H9 (cell line): ENCODE data around the gene LMF1. TPM values are rescaled to one million over a fixed set of nuclear protein-coding genes. Genes with fewer than 3 reads are reported as not detected.

ENCODE experiments used
- DNase-seq: peaks from one replicate; pipeline ENCODE4 v3.0.0-alpha.2; 2017
- H2AFZ ChIP-seq: one replicate; pipeline ENCODE4 v1.6.1; 2013; ENCODE audit warnings: mild to moderate bottlenecking, low read length, control low read depth, moderate library complexity
- H2AK5ac ChIP-seq: 2 replicates; pipeline ENCODE4 v1.6.1; 2013; ENCODE audit warnings: low read length, control low read depth, mixed read lengths; ENCODE audit not compliant: insufficient read length
- H2BK120ac ChIP-seq: one replicate; pipeline ENCODE4 v1.6.1; 2013; ENCODE audit warnings: low read depth, mild to moderate bottlenecking, low read length, control low read depth, inconsistent platforms; ENCODE audit not compliant: poor library complexity, severe bottlenecking
- H2BK12ac ChIP-seq: 2 replicates; pipeline ENCODE4 v1.6.1; 2013; ENCODE audit warnings: low read length, control low read depth, mixed read lengths, low read depth; ENCODE audit not compliant: insufficient read length
- H2BK15ac ChIP-seq: 2 replicates; pipeline ENCODE4 v1.6.1; 2013; ENCODE audit warnings: low read depth, low read length, control low read depth
- H2BK20ac ChIP-seq: one replicate; pipeline ENCODE4 v1.6.1; 2013; ENCODE audit warnings: low read depth, mild to moderate bottlenecking, low read length, control low read depth, inconsistent platforms; ENCODE audit not compliant: poor library complexity, severe bottlenecking
- H2BK5ac ChIP-seq: 2 replicates; pipeline ENCODE4 v1.6.1; 2013; ENCODE audit warnings: low read length, control low read depth, mixed read lengths; ENCODE audit not compliant: insufficient read length
- H3K14ac ChIP-seq: 2 replicates; pipeline ENCODE4 v1.6.1; 2013; ENCODE audit warnings: low read length, control low read depth; ENCODE audit not compliant: insufficient read depth
- H3K18ac ChIP-seq: 2 replicates; pipeline ENCODE4 v1.6.1; 2013; ENCODE audit warnings: low read depth, mild to moderate bottlenecking, mixed read lengths, low read length, control low read depth; ENCODE audit not compliant: insufficient read length
- H3K23ac ChIP-seq: 2 replicates; pipeline ENCODE4 v1.6.1; 2013; ENCODE audit warnings: low read length, control low read depth, mixed read lengths, low read depth; ENCODE audit not compliant: insufficient read length
- H3K23me2 ChIP-seq: 2 replicates; pipeline ENCODE4 v1.6.1; 2013; ENCODE audit warnings: low read depth, mild to moderate bottlenecking, mixed read lengths, low read length, control low read depth; ENCODE audit not compliant: insufficient read length, poor library complexity, severe bottlenecking
- H3K27ac ChIP-seq: 2 replicates; pipeline ENCODE4 v1.5.1; 2013; ENCODE audit warnings: low read length, control low read depth, mixed read lengths, low read depth; ENCODE audit not compliant: insufficient read length
- H3K27me3 ChIP-seq: 2 replicates; pipeline ENCODE4 v1.6.1; 2013; ENCODE audit warnings: low read length, control low read depth, inconsistent platforms; ENCODE audit not compliant: insufficient read depth
- H3K4ac ChIP-seq: 2 replicates; pipeline ENCODE4 v1.6.1; 2013; ENCODE audit warnings: low read depth, mild to moderate bottlenecking, control low read depth, inconsistent platforms, low read length, moderate library complexity
- H3K4me1 ChIP-seq: 2 replicates; pipeline ENCODE4 v1.6.1; 2013; ENCODE audit warnings: low read length, control low read depth, inconsistent platforms; ENCODE audit not compliant: insufficient read depth
- H3K4me2 ChIP-seq: 2 replicates; pipeline ENCODE4 v1.6.1; 2013; ENCODE audit warnings: low read length, control low read depth, mixed read lengths; ENCODE audit not compliant: insufficient read length, insufficient read depth
- H3K56ac ChIP-seq: 2 replicates; pipeline ENCODE4 v1.6.1; 2013; ENCODE audit warnings: low read depth, mild to moderate bottlenecking, mixed read lengths, low read length, control low read depth; ENCODE audit not compliant: insufficient read length
- H3K79me1 ChIP-seq: 2 replicates; pipeline ENCODE4 v1.6.1; 2013; ENCODE audit warnings: low read depth, mild to moderate bottlenecking, moderate library complexity, low read length, control low read depth, inconsistent platforms; ENCODE audit not compliant: insufficient read depth, poor library complexity, severe bottlenecking
- H3K79me2 ChIP-seq: 2 replicates; pipeline ENCODE4 v1.6.1; 2013; ENCODE audit warnings: low read length, control low read depth, inconsistent platforms; ENCODE audit not compliant: insufficient read depth
- H3K9ac ChIP-seq: 2 replicates; pipeline ENCODE4 v1.6.1; 2013; ENCODE audit warnings: low read length, control low read depth, mixed read lengths; ENCODE audit not compliant: insufficient read length; ENCODE audit errors: extremely low read depth
- H3K9me3 ChIP-seq: one replicate; pipeline ENCODE4 v1.6.1; 2013; ENCODE audit warnings: low read depth, low read length, inconsistent platforms; ENCODE audit not compliant: control insufficient read depth
- H3T11ph ChIP-seq: one replicate; pipeline ENCODE4 v1.6.1; 2013; ENCODE audit warnings: mild to moderate bottlenecking, low read length, control low read depth, inconsistent platforms
- H4K20me1 ChIP-seq: one replicate; pipeline ENCODE4 v1.6.1; 2013; ENCODE audit not compliant: control insufficient read depth, insufficient read length, insufficient read depth
- H4K5ac ChIP-seq: 2 replicates; pipeline ENCODE4 v1.6.1; 2013; ENCODE audit warnings: low read depth, mild to moderate bottlenecking, mixed read lengths, low read length, control low read depth; ENCODE audit not compliant: insufficient read length
- H4K8ac ChIP-seq: replicated peaks from 2 replicates; pipeline ENCODE4 v1.6.1; 2013; ENCODE audit warnings: low read length, control low read depth, mixed read lengths, low read depth; ENCODE audit not compliant: insufficient read length
- H4K91ac ChIP-seq: 2 replicates; pipeline ENCODE4 v1.6.1; 2013; ENCODE audit warnings: low read depth, mild to moderate bottlenecking, moderate library complexity, mixed read lengths, low read length, control low read depth; ENCODE audit not compliant: insufficient read length
- H3K27ac Mint-ChIP-seq, 3 experiments: 2 replicates in 2 of 3; 3 replicates in 1 of 3; pipeline ENCODE4 v1.8.0; 2020 to 2021; ENCODE audit warnings: mixed read lengths in 3 of 3, mild to moderate bottlenecking in 1 of 3, moderate library complexity in 1 of 3
- H3K27me3 Mint-ChIP-seq: 2 replicates; pipeline ENCODE4 v1.8.0; 2021; ENCODE audit warnings: low read depth, mild to moderate bottlenecking, moderate library complexity, mixed read lengths
- H3K36me3 Mint-ChIP-seq, 3 experiments: 2 replicates in 2 of 3; 3 replicates in 1 of 3; pipeline ENCODE4 v1.8.0; 2020 to 2021; ENCODE audit warnings: low read depth in 3 of 3, mixed read lengths in 3 of 3; ENCODE audit not compliant: insufficient read depth in 1 of 3
- H3K4me1 Mint-ChIP-seq, 2 experiments: 2 replicates each; pipeline ENCODE4 v1.8.0; 2020; ENCODE audit warnings: mixed read lengths in 2 of 2
- H3K4me3 Mint-ChIP-seq, 2 experiments: 2 replicates in 1 of 2; 3 replicates in 1 of 2; pipeline ENCODE4 v1.8.0; 2020 to 2021; ENCODE audit warnings: mild to moderate bottlenecking in 2 of 2, mixed read lengths in 2 of 2, moderate library complexity in 1 of 2
- H3K9me3 Mint-ChIP-seq, 2 experiments: 2 replicates in 1 of 2; 3 replicates in 1 of 2; pipeline ENCODE4 v1.8.0; 2020; ENCODE audit warnings: mild to moderate bottlenecking in 2 of 2, mixed read lengths in 2 of 2, moderate library complexity in 1 of 2
- CTCF ChIP-seq: fragments of 200-600 bp; sonication (generic); conservative IDR thresholded peaks from 3 replicates; pipeline ENCODE4 v1.8.0; 2021; ENCODE audit warnings: antibody characterized with exemption, mild to moderate bottlenecking
- WGBS: extraction: QIAGEN DNeasy Blood & Tissue Kit; methylation state at CpG from one replicate; pipeline ENCODE4 v1.1.7; 2013; ENCODE audit warnings: missing lambda C conversion rate, low lambda C conversion rate, mixed read lengths; ENCODE audit not compliant: insufficient read length; ENCODE audit errors: extremely low coverage; 5-methylcytosine and 5-hydroxymethylcytosine counted together
- total RNA-seq: library from RNA; stranded (reverse); gene quantifications from 2 replicates; pipeline ENCODE4 v1.2.1, GENCODE V29; 2021

LMF1 gene
- total RNA-seq, 1 experiment from 2014 or later = 7.1 TPM

GRCh38 chr16:943971-944370 is 26.8 kb downstream of the LMF1 start:
- H3K4me1 Mint-ChIP-seq = no peaks in the 10 kb centered on the region
- no peak overlapping the region for H3K27ac ChIP-seq
- peaks cover 12 to 24% (median 17%) of the 10 kb centered on the region in 3 experiments; a peak in 5 of 7 replicates for H3K36me3 Mint-ChIP-seq

More at GRCh38 chr16:943971-944370, 26.8 kb downstream of the LMF1 start:
- H3K4me2 ChIP-seq = no peak overlapping the region
- no peak overlapping the region for H2BK20ac ChIP-seq
- no peak overlapping the region for H2BK120ac ChIP-seq
- no peaks in the 10 kb centered on the region for H3K79me2 ChIP-seq
- no peak overlapping the region for H2AFZ ChIP-seq
- Mint-ChIP-seq H3K9me3 (peaks cover 24 to 28% of the 10 kb centered on the region in 2 experiments), H3K27ac (no peak overlapping the region), H3K27me3 (peaks cover 3% of the 10 kb centered on the region; the same call in 1 of the 2 replicates), H3K4me3 (no peak overlapping the region)
- H2BK5ac ChIP-seq = no peak overlapping the region
- H2BK15ac ChIP-seq = no peak overlapping the region
- H3K9ac ChIP-seq = no peak overlapping the region
- no peaks in the 10 kb centered on the region for H3K79me1 ChIP-seq
- H4K20me1 ChIP-seq = no peaks in the 10 kb centered on the region
- no peaks in the 10 kb centered on the region for H3K9me3 ChIP-seq
- no peak overlapping the region for H3K23ac ChIP-seq
- H4K91ac ChIP-seq = no peak overlapping the region
- no peaks in the 10 kb centered on the region for H3K27me3 ChIP-seq
- no peak overlapping the region for H3K14ac ChIP-seq
- TF ChIP-seq CTCF = no peak
- no CpG with 5 or more reads among the region's 5 CpGs for WGBS
- H3K4me1 ChIP-seq = no peaks in the 10 kb centered on the region
- H3T11ph ChIP-seq = no peak overlapping the region
- no peak overlapping the region for H2BK12ac ChIP-seq
- H3K18ac ChIP-seq = no peak overlapping the region
- H3K4ac ChIP-seq = no peak overlapping the region
- no peak overlapping the region for H4K8ac ChIP-seq
- DNase-seq = no peak
- H3K56ac ChIP-seq = no peak overlapping the region
- no peak overlapping the region for H2AK5ac ChIP-seq
- H4K5ac ChIP-seq = no peak overlapping the region
- H3K23me2 ChIP-seq = no peaks in the 10 kb centered on the region
